GM12872 (cell line): Measurements from ENCODE around the gene TSPAN9.

Experiments used
- TF ChIP-seq, protein P1 (sequence below): IDR thresholded peaks from 3 replicates; pipeline ENCODE4 v1.5.1; 2011; ENCODE audit warnings: low read depth, mild to moderate bottlenecking, low read length, moderate library complexity; ENCODE audit not compliant: insufficient read depth

The TSPAN9 gene

GRCh38 chr12:3106579-3106978 lies 29.4 kb downstream of the TSPAN9 start:
- TF ChIP-seq, protein P1, sequence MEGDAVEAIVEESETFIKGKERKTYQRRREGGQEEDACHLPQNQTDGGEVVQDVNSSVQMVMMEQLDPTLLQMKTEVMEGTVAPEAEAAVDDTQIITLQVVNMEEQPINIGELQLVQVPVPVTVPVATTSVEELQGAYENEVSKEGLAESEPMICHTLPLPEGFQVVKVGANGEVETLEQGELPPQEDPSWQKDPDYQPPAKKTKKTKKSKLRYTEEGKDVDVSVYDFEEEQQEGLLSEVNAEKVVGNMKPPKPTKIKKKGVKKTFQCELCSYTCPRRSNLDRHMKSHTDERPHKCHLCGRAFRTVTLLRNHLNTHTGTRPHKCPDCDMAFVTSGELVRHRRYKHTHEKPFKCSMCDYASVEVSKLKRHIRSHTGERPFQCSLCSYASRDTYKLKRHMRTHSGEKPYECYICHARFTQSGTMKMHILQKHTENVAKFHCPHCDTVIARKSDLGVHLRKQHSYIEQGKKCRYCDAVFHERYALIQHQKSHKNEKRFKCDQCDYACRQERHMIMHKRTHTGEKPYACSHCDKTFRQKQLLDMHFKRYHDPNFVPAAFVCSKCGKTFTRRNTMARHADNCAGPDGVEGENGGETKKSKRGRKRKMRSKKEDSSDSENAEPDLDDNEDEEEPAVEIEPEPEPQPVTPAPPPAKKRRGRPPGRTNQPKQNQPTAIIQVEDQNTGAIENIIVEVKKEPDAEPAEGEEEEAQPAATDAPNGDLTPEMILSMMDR: no peak

DNA sequence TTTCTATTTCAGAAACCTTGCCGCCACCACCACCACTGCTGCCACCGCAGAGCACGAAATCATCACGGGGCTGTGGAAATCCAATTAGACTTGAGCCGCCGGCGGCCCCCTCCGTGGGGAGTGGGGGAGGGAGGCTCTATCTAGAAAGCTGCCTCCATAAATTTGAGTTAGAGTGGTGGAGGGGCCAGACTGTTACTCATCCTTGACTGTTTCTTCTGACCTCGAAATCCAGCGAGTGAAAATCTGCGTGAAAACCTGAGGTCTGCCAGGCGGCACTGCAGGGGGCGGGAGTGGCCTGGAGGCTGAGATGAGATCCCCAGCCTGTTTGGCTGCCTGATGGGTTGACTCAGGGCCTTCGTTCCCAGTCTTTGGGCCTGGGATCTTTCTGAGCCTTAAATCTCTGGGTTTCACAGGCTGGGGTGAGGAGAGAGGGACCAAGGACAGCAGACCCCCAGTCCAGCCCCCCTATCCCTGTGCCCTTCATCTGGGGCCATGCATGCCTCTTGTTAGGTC lies 29.9 kb downstream of the TSPAN9 start:
- TF ChIP-seq, protein P1: no peak

GRCh38 chr12:3107954-3108353 lies 30.8 kb downstream of the TSPAN9 start:
- TF ChIP-seq, protein P1: no peak

GRCh38 chr12:3110578-3110977 lies 33.4 kb downstream of the TSPAN9 start:
- TF ChIP-seq, protein P1: no peak

GRCh38 chr12:3113671-3114325 lies 36.6 kb downstream of the TSPAN9 start:
- TF ChIP-seq, protein P1: no peak

DNA sequence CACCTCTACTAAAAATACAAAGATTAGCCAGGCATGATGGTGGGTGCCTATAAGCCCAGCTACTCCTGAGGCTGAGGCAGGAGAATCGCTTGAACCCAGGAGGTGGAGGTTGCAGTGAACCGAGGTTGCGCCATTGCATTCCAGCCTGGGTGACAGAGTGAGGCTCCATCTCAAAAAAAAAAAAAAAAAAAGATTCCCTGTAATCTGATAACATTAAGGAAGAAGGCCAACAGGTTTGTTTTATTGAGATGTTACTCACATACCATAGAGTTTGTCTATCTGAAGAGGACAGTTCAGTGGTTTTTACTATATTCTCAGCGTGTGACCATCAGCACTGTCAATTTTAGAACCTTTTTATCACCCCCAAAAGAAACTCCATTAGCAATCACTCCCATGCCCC lies 37.5 kb downstream of the TSPAN9 start:
- TF ChIP-seq, protein P1: no peak

- TF ChIP-seq, protein P1: no peak
Measured at GRCh38 chr12:3115078-3115477, 37.9 kb downstream of the TSPAN9 start.
